NCI-H1048 (cell line): Measurements from ENCODE around the gene IGF1R.

Experiments used
- DNase-seq: peaks from one replicate; lab custom pipeline; 2025; lab: John Stamatoyannopoulos, UW

Gene IGF1R

GRCh38 chr15:98888820-98889479, 240.6 kb downstream of the IGF1R start:
- no peak for DNase-seq

- DNase-seq: no peak
Measured at GRCh38 chr15:98889930-98890695, 241.8 kb downstream of the IGF1R start.

- DNase-seq: no peak
Measured at GRCh38 chr15:98891301-98891700, 243.0 kb downstream of the IGF1R start.

- DNase-seq: no peak
Measured at GRCh38 chr15:98893401-98893800, 245.1 kb downstream of the IGF1R start.

GRCh38 chr15:98894312-98894711, 246.0 kb downstream of the IGF1R start:
- DNase-seq: no peak

GRCh38 chr15:98896002-98896721, 247.8 kb downstream of the IGF1R start:
- DNase-seq: no peak

GRCh38 chr15:98896802-98897732, 248.7 kb downstream of the IGF1R start:
- DNase-seq: no peak

- no peak for DNase-seq
Measured at GRCh38 chr15:98898122-98898521, 249.8 kb downstream of the IGF1R start.

- no peak for DNase-seq
Measured at GRCh38 chr15:98899272-98900021, 251.1 kb downstream of the IGF1R start.

- no peak for DNase-seq
Measured at GRCh38 chr15:98900356-98900755, 252.0 kb downstream of the IGF1R start.

GRCh38 chr15:98901434-98902072, 253.2 kb downstream of the IGF1R start:
- DNase-seq: no peak

- no peak for DNase-seq
Measured at GRCh38 chr15:98902931-98903330, 254.6 kb downstream of the IGF1R start.

- DNase-seq: no peak
Measured at GRCh38 chr15:98903377-98904018, 255.2 kb downstream of the IGF1R start.

GRCh38 chr15:98904544-98904943, 256.2 kb downstream of the IGF1R start:
- no peak for DNase-seq

GRCh38 chr15:98905963-98906711, 257.8 kb downstream of the IGF1R start:
- DNase-seq: no peak

- DNase-seq: no peak
Measured at GRCh38 chr15:98906712-98907083, 258.4 kb downstream of the IGF1R start.

- no peak for DNase-seq
Measured at GRCh38 chr15:98907927-98908471, 259.7 kb downstream of the IGF1R start.

- no peak for DNase-seq
Measured at GRCh38 chr15:98909968-98910885, 261.9 kb downstream of the IGF1R start.
